SK-N-SH treated with all-trans-retinoic acid at 6 μM for 48 hours (cell line): ENCODE data around the gene STN1.

Source experiments
- ATAC-seq: fragments of 200-7000 bp; cut with Tn5 transposase; 3 replicates; pipeline ENCODE4 v1.9.1; 2020; ENCODE audit warnings: mild to moderate bottlenecking, moderate library complexity
- BACH2 ChIP-seq: fragments of 250-450 bp; sonication (Bioruptor Pico); IDR thresholded peaks from 2 replicates; pipeline ENCODE4 v1.9.0; 2021; ENCODE audit warnings: mild to moderate bottlenecking, borderline replicate concordance
- CREB5 ChIP-seq: fragments of 250-450 bp; sonication (Bioruptor Pico); IDR thresholded peaks from 2 replicates; pipeline ENCODE4 v1.5.1; 2020; ENCODE audit warnings: low read depth, mild to moderate bottlenecking, moderate library complexity
- CSDC2 ChIP-seq: fragments of 250-450 bp; sonication (Bioruptor Pico); IDR thresholded peaks from 2 replicates; pipeline ENCODE4 v1.5.0; 2020; ENCODE audit warnings: mild to moderate bottlenecking, moderate library complexity
- ESRRG ChIP-seq: fragments of 250-450 bp; sonication (Bioruptor Pico); IDR thresholded peaks from 2 replicates; pipeline ENCODE4 v1.6.1; 2021; ENCODE audit warnings: mild to moderate bottlenecking
- GLIS3 ChIP-seq: fragments of 250-450 bp; sonication (Bioruptor Pico); IDR thresholded peaks from 2 replicates; pipeline ENCODE4 v1.5.0; 2020; ENCODE audit warnings: mild to moderate bottlenecking, moderate library complexity
- ISL1 ChIP-seq: fragments of 250-450 bp; sonication (Bioruptor Pico); IDR thresholded peaks from 2 replicates; pipeline ENCODE4 v2.1.2; 2022; ENCODE audit warnings: mild to moderate bottlenecking, moderate library complexity
- OSR1 ChIP-seq: fragments of 250-450 bp; sonication (Bioruptor Pico); IDR thresholded peaks from 2 replicates; pipeline ENCODE4 v1.8.0; 2022; ENCODE audit warnings: moderate library complexity, mild to moderate bottlenecking, inconsistent platforms
- PPARA ChIP-seq: fragments of 250-450 bp; sonication (Bioruptor Pico); IDR thresholded peaks from 2 replicates; pipeline ENCODE4 v1.5.0; 2020; ENCODE audit warnings: mild to moderate bottlenecking, borderline replicate concordance
- RARB ChIP-seq: fragments of 250-450 bp; sonication (Bioruptor Pico); IDR thresholded peaks from 2 replicates; pipeline ENCODE4 v1.8.0; 2021; ENCODE audit warnings: mild to moderate bottlenecking, moderate library complexity
- SNAI2 ChIP-seq: fragments of 250-450 bp; sonication (Bioruptor Pico); IDR thresholded peaks from 2 replicates; pipeline ENCODE4 v1.5.0; 2020; ENCODE audit warnings: mild to moderate bottlenecking, moderate library complexity
- TCF4 ChIP-seq: fragments of 250-450 bp; sonication (Bioruptor Pico); IDR thresholded peaks from 2 replicates; pipeline ENCODE4 v1.8.0; 2021; ENCODE audit warnings: mild to moderate bottlenecking, moderate library complexity, borderline replicate concordance
- TOX ChIP-seq: fragments of 250-450 bp; sonication (Bioruptor Pico); IDR thresholded peaks from 2 replicates; pipeline ENCODE4 v1.8.0; 2021; ENCODE audit warnings: mild to moderate bottlenecking, moderate library complexity, borderline replicate concordance
- TSHZ2 ChIP-seq: fragments of 250-450 bp; sonication (Bioruptor Pico); IDR thresholded peaks from 2 replicates; pipeline ENCODE4 v1.5.0; 2020; ENCODE audit warnings: mild to moderate bottlenecking, moderate library complexity
- ZC3H10 ChIP-seq: fragments of 250-450 bp; sonication (Bioruptor Pico); IDR thresholded peaks from 2 replicates; pipeline ENCODE4 v1.5.1; 2021; ENCODE audit warnings: mild to moderate bottlenecking, moderate library complexity
- ZFP3 ChIP-seq: fragments of 250-450 bp; sonication (Bioruptor Pico); IDR thresholded peaks from 2 replicates; pipeline ENCODE4 v1.5.0; 2020; ENCODE audit warnings: mild to moderate bottlenecking, moderate library complexity
- ZFP30 ChIP-seq: fragments of 450-650 bp; formaldehyde crosslinking; IDR thresholded peaks from 2 replicates; pipeline ENCODE4 v1.5.0; 2022; ENCODE audit warnings: mild to moderate bottlenecking, moderate library complexity
- ZNF70 ChIP-seq: fragments of 450-650 bp; formaldehyde crosslinking; IDR thresholded peaks from 2 replicates; pipeline ENCODE4 v1.5.0; 2020; ENCODE audit warnings: mild to moderate bottlenecking, moderate library complexity
- ZNF8 ChIP-seq: fragments of 450-650 bp; formaldehyde crosslinking; IDR thresholded peaks from 2 replicates; pipeline ENCODE4 v1.5.0; 2020; ENCODE audit warnings: mild to moderate bottlenecking, moderate library complexity
- TF ChIP-seq, protein P1 (sequence below): fragments of 250-450 bp; sonication (Bioruptor Pico); IDR thresholded peaks from 2 replicates; pipeline ENCODE4 v1.8.0; 2021; ENCODE audit warnings: low read depth, mild to moderate bottlenecking, moderate library complexity, borderline replicate concordance
- TF ChIP-seq, protein P2 (sequence below): fragments of 250-450 bp; sonication (Bioruptor Pico); IDR thresholded peaks from 2 replicates; pipeline ENCODE4 v1.8.0; 2020; ENCODE audit warnings: mild to moderate bottlenecking, moderate library complexity, borderline replicate concordance

The STN1 gene

GRCh38 chr10:103923502-103923901, 5.5 kb upstream of the STN1 start:
- no peak for ATAC-seq

DNA sequence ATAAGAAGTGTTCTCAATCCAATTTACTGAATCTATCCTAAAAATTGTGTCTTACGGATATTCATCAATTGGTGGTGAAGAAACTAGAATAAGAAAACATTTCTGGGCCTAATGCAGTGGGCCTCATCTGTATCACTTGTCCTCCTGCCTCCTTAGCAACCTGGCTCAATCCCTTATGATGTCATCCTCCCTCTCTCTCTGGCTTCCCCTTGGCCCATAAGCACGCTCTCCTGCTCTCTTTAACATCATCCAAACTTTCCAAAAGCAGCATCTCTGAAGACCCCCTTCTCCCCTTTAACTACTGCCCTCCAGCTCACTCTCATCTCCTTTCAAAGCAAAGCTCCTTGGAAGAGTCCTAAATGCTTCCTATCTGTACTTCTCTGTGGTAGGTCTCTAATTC, 4.7 kb upstream of the STN1 start:
- no peak for ATAC-seq
- TF ChIP-seq, protein P1, sequence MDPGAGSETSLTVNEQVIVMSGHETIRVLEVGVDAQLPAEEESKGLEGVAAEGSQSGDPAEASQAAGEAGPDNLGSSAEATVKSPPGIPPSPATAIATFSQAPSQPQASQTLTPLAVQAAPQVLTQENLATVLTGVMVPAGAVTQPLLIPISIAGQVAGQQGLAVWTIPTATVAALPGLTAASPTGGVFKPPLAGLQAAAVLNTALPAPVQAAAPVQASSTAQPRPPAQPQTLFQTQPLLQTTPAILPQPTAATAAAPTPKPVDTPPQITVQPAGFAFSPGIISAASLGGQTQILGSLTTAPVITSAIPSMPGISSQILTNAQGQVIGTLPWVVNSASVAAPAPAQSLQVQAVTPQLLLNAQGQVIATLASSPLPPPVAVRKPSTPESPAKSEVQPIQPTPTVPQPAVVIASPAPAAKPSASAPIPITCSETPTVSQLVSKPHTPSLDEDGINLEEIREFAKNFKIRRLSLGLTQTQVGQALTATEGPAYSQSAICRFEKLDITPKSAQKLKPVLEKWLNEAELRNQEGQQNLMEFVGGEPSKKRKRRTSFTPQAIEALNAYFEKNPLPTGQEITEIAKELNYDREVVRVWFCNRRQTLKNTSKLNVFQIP (CRISPR knock-in tag), result no peak
- TF ChIP-seq GLIS3 (CRISPR knock-in tag), result no peak
- no peak for TF ChIP-seq TCF4 (CRISPR knock-in tag)
- TF ChIP-seq RARB (CRISPR knock-in tag), result no peak
- TF ChIP-seq TSHZ2 (CRISPR knock-in tag), result no peak
- TF ChIP-seq ZNF70 (CRISPR knock-in tag), result no peak
- TF ChIP-seq PPARA (CRISPR knock-in tag), result no peak
- no peak for TF ChIP-seq ZNF8 (CRISPR knock-in tag)
- TF ChIP-seq ESRRG, result no peak
- no peak for TF ChIP-seq ZC3H10
- no peak for TF ChIP-seq TOX (CRISPR knock-in tag)
- no peak for TF ChIP-seq SNAI2
- TF ChIP-seq CSDC2 (CRISPR knock-in tag), result no peak
- TF ChIP-seq ISL1 (CRISPR knock-in tag), result no peak
- TF ChIP-seq ZFP30 (CRISPR knock-in tag), result no peak
- TF ChIP-seq OSR1 (CRISPR knock-in tag), result no peak
- no peak for TF ChIP-seq CREB5 (CRISPR knock-in tag)

More at GRCh38 chr10:103923502-103923901, 5.5 kb upstream of the STN1 start:
- TF ChIP-seq ZNF70 (CRISPR knock-in tag), result no peak
- no peak for TF ChIP-seq TSHZ2 (CRISPR knock-in tag)
- TF ChIP-seq, protein P1 (CRISPR knock-in tag), result no peak
- no peak for TF ChIP-seq SNAI2
- TF ChIP-seq ESRRG, result no peak
- no peak for TF ChIP-seq BACH2 (CRISPR knock-in tag)
- no peak for TF ChIP-seq PPARA (CRISPR knock-in tag)

DNA sequence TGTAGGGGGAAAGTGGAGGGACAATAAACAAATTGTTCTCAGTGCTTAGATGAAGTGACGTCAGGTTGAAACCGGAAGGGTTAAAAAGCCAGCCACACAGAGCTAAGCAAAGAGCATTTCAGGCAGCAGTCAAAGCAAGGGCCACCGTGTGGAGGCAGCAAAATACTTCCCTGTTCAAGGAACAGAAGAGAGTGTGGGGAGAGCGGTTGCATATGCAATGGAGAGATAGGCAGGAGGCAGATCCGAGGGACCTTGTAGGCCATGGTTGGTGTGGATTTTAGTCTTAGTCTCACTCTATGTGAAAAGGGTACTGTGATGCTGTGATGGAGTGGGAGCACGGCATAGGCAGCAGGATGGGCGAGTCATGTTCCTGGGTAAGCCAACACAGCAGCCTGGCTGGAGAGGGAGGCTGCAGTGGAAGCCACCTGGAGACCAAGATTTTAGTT, 3.8 kb upstream of the STN1 start:
- ATAC-seq, result no peak
- TF ChIP-seq ZFP30 (CRISPR knock-in tag) (no peak), OSR1 (CRISPR knock-in tag) (no peak), ESRRG (no peak), GLIS3 (CRISPR knock-in tag) (no peak), ZC3H10 (no peak), ZFP3 (CRISPR knock-in tag) (no peak), CSDC2 (CRISPR knock-in tag) (no peak), SNAI2 (no peak), PPARA (CRISPR knock-in tag) (no peak)
- TF ChIP-seq, protein P2, sequence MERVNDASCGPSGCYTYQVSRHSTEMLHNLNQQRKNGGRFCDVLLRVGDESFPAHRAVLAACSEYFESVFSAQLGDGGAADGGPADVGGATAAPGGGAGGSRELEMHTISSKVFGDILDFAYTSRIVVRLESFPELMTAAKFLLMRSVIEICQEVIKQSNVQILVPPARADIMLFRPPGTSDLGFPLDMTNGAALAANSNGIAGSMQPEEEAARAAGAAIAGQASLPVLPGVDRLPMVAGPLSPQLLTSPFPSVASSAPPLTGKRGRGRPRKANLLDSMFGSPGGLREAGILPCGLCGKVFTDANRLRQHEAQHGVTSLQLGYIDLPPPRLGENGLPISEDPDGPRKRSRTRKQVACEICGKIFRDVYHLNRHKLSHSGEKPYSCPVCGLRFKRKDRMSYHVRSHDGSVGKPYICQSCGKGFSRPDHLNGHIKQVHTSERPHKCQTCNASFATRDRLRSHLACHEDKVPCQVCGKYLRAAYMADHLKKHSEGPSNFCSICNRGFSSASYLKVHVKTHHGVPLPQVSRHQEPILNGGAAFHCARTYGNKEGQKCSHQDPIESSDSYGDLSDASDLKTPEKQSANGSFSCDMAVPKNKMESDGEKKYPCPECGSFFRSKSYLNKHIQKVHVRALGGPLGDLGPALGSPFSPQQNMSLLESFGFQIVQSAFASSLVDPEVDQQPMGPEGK, result no peak
